GM12878 (cell line): ENCODE data around the gene EPX.

Experiments used
- ATF7 ChIP-seq: fragments of 450-650 bp; IDR thresholded peaks from 2 replicates; pipeline ENCODE4 v1.6.1; 2016; ENCODE audit warnings: low read depth, mild to moderate bottlenecking
- BHLHE40 ChIP-seq, 2 experiments: fragments of 450-650 bp in 1 of 2; IDR thresholded peaks; 2 replicates each; pipeline ENCODE4 v1.6.1; 2011 to 2017; ENCODE audit warnings: low read depth in 2 of 2, borderline replicate concordance in 1 of 2, improper control_type of control experiment in 1 of 2, low read length in 1 of 2, mild to moderate bottlenecking in 1 of 2
- NR2C2 ChIP-seq: IDR thresholded peaks from 2 replicates; pipeline ENCODE4 v1.6.1; 2011; ENCODE audit warnings: borderline replicate concordance, low read depth; ENCODE audit not compliant: control insufficient read depth, insufficient read length
- POLR2A ChIP-seq: IDR thresholded peaks from 2 replicates; pipeline ENCODE4 v1.6.1; 2011; ENCODE audit warnings: low read depth, mild to moderate bottlenecking, low read length
- SMC3 ChIP-seq: IDR thresholded peaks from 2 replicates; pipeline ENCODE4 v1.6.1; 2011; ENCODE audit warnings: low read length, improper control_type of control experiment, borderline replicate concordance

- TF ChIP-seq POLR2A (no peak), BHLHE40 (IDR thresholded peaks at IDR 0.05; ENCODE audit: borderline replicate concordance in 1 of 2, low read depth in 2 of 2, low read length in 1 of 2) (no peak), SMC3 (no peak), ATF7 (no peak), NR2C2 (no peak)
These were observed 55.2 kb downstream of the EPX start for GRCh38 chr17:58247511-58248363.
